GM18951 (cell line): Measurements from ENCODE around the gene ITK.
"Not testable (repeated sequence)": the region's sequence is repeated elsewhere in the genome, so short reads cannot be mapped to it uniquely, and the experiment has no call there.

Experiments
- POLR2A ChIP-seq: IDR thresholded peaks from 4 replicates; pipeline ENCODE4 v1.6.1; 2011; ENCODE audit warnings: mild to moderate bottlenecking; ENCODE audit not compliant: insufficient read length, insufficient read depth; ENCODE audit errors: extremely low read depth
- in situ Hi-C: fragments of 300-500 bp; cut with MboI; formaldehyde crosslinking; loops from one replicate; pipeline ENCODE4 v1.12.0; 2022; ENCODE audit warnings: low sequenced_read_pairs, mixed read lengths, inconsistent platforms; ENCODE audit not compliant: unreplicated experiment

The ITK gene

DNA sequence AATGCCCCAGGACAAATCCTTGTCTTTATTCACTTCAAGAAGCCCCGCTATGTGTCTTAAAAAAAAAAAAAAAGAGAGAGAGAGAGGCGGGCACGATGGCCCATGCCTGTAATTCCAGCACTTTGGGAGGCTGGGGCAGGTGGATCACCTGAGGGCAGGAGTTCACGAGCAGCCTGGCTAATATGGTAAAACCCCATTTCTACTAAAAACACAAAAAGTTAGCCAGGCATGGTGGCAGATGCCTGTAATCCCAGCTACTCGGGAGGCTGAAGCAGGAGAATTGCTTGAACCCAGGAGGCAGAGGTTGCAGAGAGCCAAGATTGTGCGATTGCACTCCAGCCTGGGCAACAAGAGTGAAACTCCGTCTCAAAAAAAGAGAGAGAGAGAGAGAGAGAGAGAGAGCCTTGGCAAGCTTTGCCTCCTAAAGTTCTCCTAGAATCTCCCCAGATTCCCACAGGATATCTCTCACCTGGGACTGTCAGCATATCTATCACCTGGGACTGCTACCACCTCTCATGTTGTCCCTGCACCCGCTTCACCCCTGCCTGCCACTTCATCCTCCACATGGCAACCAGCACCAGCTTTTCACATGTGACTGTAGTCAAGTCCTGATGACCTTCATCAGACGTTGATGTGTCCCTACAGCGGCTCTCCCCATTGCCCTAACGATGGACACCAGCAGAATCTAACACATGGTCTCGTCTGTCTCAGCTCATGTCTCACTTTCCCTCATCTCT is 5.8 kb downstream of the ITK start:
- no peak for TF ChIP-seq POLR2A
- in situ Hi-C loops, result no loop called here

DNA sequence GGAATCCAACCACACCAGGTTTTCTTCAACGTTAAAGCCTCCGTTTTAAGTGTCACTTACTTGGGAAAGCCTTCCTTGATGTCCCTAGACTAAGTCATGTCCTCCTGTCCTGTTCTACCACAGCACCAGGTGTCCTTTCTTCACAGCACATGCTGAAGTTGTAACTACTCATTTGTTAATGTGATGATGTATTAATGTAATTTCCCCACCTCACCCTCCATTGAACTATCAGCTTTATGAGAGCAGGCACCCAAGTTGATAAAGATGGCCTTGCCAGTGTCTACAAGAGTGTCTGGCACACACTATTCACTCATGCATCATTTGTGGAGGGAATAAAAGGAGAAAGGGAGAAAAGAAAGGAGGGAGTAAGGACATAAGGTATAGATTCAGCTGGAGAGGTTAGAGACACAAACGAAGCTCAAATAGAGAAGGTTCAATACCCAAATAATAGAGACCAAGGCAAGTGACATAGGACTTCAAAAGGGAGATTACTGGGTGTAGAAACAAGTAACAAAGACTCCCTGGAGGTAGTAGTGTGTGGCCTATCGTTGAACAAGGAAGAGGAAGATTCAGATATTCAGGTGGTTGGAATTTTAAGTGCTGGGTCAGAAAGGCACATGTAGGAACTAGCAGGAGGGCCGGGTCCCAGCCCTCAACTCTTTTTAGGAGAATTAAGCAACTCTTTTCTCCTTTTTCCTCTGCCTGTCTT is 6.6 kb downstream of the ITK start:
- TF ChIP-seq POLR2A, result no peak
- in situ Hi-C loops, result no loop called here

GRCh38 chr5:157188270-157188669 is 7.6 kb downstream of the ITK start:
- in situ Hi-C loops, result no loop called here
- no peak for TF ChIP-seq POLR2A

DNA sequence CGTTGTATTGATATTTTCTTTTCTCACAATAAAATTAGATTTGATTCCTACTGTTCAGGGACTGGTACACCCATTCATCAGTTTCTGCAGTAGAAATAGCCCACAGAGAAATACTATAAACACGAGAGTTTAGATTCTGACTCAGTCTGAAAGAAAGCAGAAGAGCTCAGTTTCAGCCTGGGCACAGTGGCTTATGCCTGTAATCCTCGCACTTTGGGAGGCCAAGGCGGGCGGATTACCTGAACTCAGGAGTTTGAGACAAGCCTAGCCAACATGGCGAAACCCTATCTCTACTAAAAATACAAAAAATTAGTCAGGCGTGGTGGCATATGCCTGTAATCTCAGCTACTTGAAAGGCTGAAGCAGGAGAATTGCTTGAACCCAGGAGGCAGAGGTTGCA is 8.6 kb downstream of the ITK start:
- in situ Hi-C loops, result no loop called here
- TF ChIP-seq POLR2A, result no peak

- in situ Hi-C loops, result no loop called here
- TF ChIP-seq POLR2A, result no peak
Measured at GRCh38 chr5:157193699-157194424, 13.2 kb downstream of the ITK start.

DNA sequence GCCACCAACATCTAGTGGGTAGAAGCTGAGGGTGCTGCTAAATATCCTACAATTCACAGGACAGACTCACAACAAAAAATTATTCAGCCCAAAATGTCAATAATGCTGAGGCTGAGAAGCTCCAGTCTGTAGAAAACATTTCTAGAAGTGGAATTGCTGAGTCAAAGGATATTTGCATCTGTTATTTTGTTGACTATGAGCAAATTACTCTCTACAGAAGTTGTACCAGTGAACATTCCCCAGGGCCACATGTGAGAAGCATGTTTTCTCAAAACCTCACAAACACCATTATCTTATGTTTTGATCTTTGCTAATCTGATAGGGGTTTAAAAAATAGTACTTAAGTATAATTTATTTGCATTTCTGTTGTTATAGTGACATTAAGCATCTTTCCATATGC is 15.4 kb downstream of the ITK start:
- no peak for TF ChIP-seq POLR2A
- in situ Hi-C loops, result no loop called here

- in situ Hi-C loops, result no loop called here
Measured at GRCh38 chr5:157197086-157197485, 16.4 kb downstream of the ITK start.

GRCh38 chr5:157198277-157198986 is 17.8 kb downstream of the ITK start:
- TF ChIP-seq POLR2A, result no peak
- in situ Hi-C loops, result no loop called here

More at GRCh38 chr5:157197086-157197485, 16.4 kb downstream of the ITK start:
- no peak for TF ChIP-seq POLR2A

- no peak for TF ChIP-seq POLR2A
- in situ Hi-C loops, result no loop called here
Measured at GRCh38 chr5:157201857-157202256, 21.2 kb downstream of the ITK start.

DNA sequence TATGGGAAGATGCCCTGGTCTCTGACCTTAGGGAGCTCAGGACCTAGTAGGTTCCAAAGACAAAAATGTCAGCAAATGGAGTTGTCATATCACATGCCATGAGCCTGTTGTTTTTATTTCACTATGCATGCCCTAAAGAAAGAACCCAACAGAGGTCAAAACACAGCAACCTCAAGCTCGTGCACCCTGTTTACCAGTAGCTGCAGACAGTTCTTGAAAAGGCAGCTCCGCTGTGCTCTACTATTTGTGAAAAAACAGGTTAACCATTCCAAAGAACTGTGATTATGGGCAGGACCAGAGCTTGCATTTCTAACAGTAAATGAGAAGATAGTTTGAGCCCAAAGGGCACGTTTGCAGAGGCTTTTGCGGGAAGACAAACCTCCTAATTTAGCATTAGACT is 22.8 kb downstream of the ITK start:
- TF ChIP-seq POLR2A, result no peak
- in situ Hi-C loops, result no loop called here

GRCh38 chr5:157204765-157205164 is 24.1 kb downstream of the ITK start:
- in situ Hi-C loops, result no loop called here
- no peak for TF ChIP-seq POLR2A

DNA sequence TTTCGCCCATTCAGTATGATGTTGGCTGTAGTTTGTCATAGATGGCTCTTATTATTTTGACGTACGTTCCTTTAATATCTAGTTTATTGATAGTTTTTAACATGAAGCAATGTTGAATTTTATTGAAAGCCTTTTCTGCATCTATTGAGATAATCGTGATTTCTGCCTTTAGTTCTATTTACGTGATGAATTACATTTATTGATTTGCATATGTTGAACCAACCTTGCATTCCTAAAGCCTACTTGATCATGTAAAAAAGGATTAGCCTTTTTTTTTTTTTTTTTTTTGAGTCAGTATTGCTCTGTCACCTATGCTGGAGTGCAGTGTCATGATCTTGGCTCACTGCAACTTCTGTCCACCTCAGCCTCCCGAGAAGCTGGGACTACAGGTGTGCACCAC is 25.1 kb downstream of the ITK start:
- TF ChIP-seq POLR2A, result no peak
- in situ Hi-C loops, result no loop called here

- in situ Hi-C loops, result not testable (repeated sequence)
Measured at GRCh38 chr5:157210652-157211051, 30.0 kb downstream of the ITK start.

- TF ChIP-seq POLR2A, result no peak
- in situ Hi-C loops, result no loop called here
Measured at GRCh38 chr5:157212307-157212706, 31.7 kb downstream of the ITK start.
